Cardiac septum (tissue), 1 donor: ENCODE measurements around the gene TTC33. TPM values are rescaled to one million over a fixed set of nuclear protein-coding genes. Genes with fewer than 3 reads are reported as not detected.
"Not testable (repeated sequence)": the region's sequence is repeated elsewhere in the genome, so short reads cannot be mapped to it uniquely, and the experiment has no call there.

Experiments
- DNase-seq: peaks from one replicate; pipeline ENCODE4 v3.0.0-alpha.2; 2020; ENCODE audit warnings: low spot score
- intact Hi-C: fragments of 100-400 bp; cut with DNase I; formaldehyde crosslinking; loops from one replicate; pipeline ENCODE4 v1.14.0; 2022
- total RNA-seq: library from RNA; stranded (reverse); fragmentation: NEBNext Ultra II Directional; extraction: Animal tissue kit (Norgen Biotek cat#: 25700); gene quantifications from one replicate; pipeline ENCODE4 v1.2.1, GENCODE V29; 2021
- donor health status: DM: no; HTN: no; CAD: no.

TTC33 gene
- total RNA-seq, 1 donor from 2014 or later, result 19.1 TPM

GRCh38 chr5:40599676-40600075, 156.1 kb downstream of the TTC33 start:
- intact Hi-C loops, result no loop called here
- no peak for DNase-seq

GRCh38 chr5:40594811-40595210, 160.9 kb downstream of the TTC33 start:
- intact Hi-C loops, result no loop called here
- DNase-seq, result no peak

GRCh38 chr5:40591727-40592396, 163.9 kb downstream of the TTC33 start:
- intact Hi-C loops, DNase-seq: not testable (repeated sequence)

GRCh38 chr5:40587376-40587775, 168.4 kb downstream of the TTC33 start:
- intact Hi-C loops, result no loop called here
- DNase-seq, result no peak

- intact Hi-C loops, result no loop called here
Observed at GRCh38 chr5:40585537-40586267, 170.1 kb downstream of the TTC33 start.

GRCh38 chr5:40584054-40584453, 171.7 kb downstream of the TTC33 start:
- intact Hi-C loops, result no loop called here

More at GRCh38 chr5:40585537-40586267, 170.1 kb downstream of the TTC33 start:
- DNase-seq, result no peak

GRCh38 chr5:40578501-40579451, 177.0 kb downstream of the TTC33 start:
- intact Hi-C loops, result loop anchor here (10.0 kb wide), 1 partner anchor 634 kb away; no protein-coding TSS in a partner anchor
- no peak for DNase-seq

More at GRCh38 chr5:40584054-40584453, 171.7 kb downstream of the TTC33 start:
- no peak for DNase-seq

- intact Hi-C loops, result loop anchor here (10.0 kb wide), 1 partner anchor 633 kb away; no protein-coding TSS in a partner anchor
Observed at GRCh38 chr5:40577718-40578117, 178.0 kb downstream of the TTC33 start.

GRCh38 chr5:40575921-40576320, 179.8 kb downstream of the TTC33 start:
- intact Hi-C loops, result loop anchor here (10.0 kb wide), 1 partner anchor 631 kb away; no protein-coding TSS in a partner anchor
- no peak for DNase-seq

More at GRCh38 chr5:40577718-40578117, 178.0 kb downstream of the TTC33 start:
- no peak for DNase-seq

GRCh38 chr5:40575411-40575810, 180.3 kb downstream of the TTC33 start:
- DNase-seq, result no peak
- intact Hi-C loops, result loop anchor here (10.0 kb wide), 1 partner anchor 631 kb away; no protein-coding TSS in a partner anchor

- intact Hi-C loops, result loop anchor here (5.0 to 10.0 kb wide), 2 partner anchors 109 to 628 kb away; no protein-coding TSS in a partner anchor
- DNase-seq, result no peak
Observed at GRCh38 chr5:40572937-40573336, 182.8 kb downstream of the TTC33 start.

- no peak for DNase-seq
- intact Hi-C loops, result loop anchor here (5.0 to 10.0 kb wide), 2 partner anchors 110 to 628 kb away; no protein-coding TSS in a partner anchor
Observed at GRCh38 chr5:40572391-40572790, 183.4 kb downstream of the TTC33 start.

GRCh38 chr5:40571729-40572128, 184.0 kb downstream of the TTC33 start:
- DNase-seq, result no peak
- intact Hi-C loops, result loop anchor here (5.0 to 10.0 kb wide), 2 partner anchors 111 to 627 kb away; no protein-coding TSS in a partner anchor

- DNase-seq, result no peak
- intact Hi-C loops, result loop anchor here (5.0 to 10.0 kb wide), 2 partner anchors 112 to 626 kb away; no protein-coding TSS in a partner anchor
Observed at GRCh38 chr5:40570408-40571129, 185.2 kb downstream of the TTC33 start.

- intact Hi-C loops, result loop anchor here (5.0 to 10.0 kb wide), 2 partner anchors 113 to 625 kb away; no protein-coding TSS in a partner anchor
- no peak for DNase-seq
Observed at GRCh38 chr5:40569546-40570270, 186.1 kb downstream of the TTC33 start.

- DNase-seq, result no peak
- intact Hi-C loops, result no loop called here
Observed at GRCh38 chr5:40568548-40568947, 187.2 kb downstream of the TTC33 start.

GRCh38 chr5:40563173-40563572, 192.6 kb downstream of the TTC33 start:
- DNase-seq, intact Hi-C loops: not testable (repeated sequence)
